ENCODE data around the gene IRX6. TPM values are rescaled to one million over a fixed set of nuclear protein-coding genes. Genes with fewer than 3 reads are reported as not detected.

IRX6 gene
- total RNA-seq, 1 donor from 2014 or later: 3.5 TPM

GRCh38 chr16:55338646-55339045 lies 14.6 kb downstream of the IRX6 start:
- DNase-seq (no peak), ATAC-seq (peak in 1 of 2 donors; percentile 34)
- Histone ChIP-seq H3K27me3 (ENCODE audit: low read depth) (peaks cover 8% of the 10 kb centered on the region), H3K36me3 (no peaks in the 10 kb centered on the region), H3K27ac (no peak overlapping the region), H3K4me3 (no peak overlapping the region), H3K9me3 (no peaks in the 10 kb centered on the region), H3K4me1 (no peaks in the 10 kb centered on the region)
- intact Hi-C loops (cut with DNase I): no loop called here
- no peak for TF ChIP-seq CTCF (IDR thresholded peaks at IDR 0.05)

GRCh38 chr16:55340445-55340844 lies 16.4 kb downstream of the IRX6 start:
- Histone ChIP-seq H3K4me3 (no peak overlapping the region), H3K9me3 (no peaks in the 10 kb centered on the region), H3K27me3 (ENCODE audit: low read depth) (peaks cover 8% of the 10 kb centered on the region), H3K36me3 (no peaks in the 10 kb centered on the region), H3K4me1 (no peaks in the 10 kb centered on the region), H3K27ac (no peak overlapping the region)
- intact Hi-C loops (cut with DNase I): no loop called here
- no peak for TF ChIP-seq CTCF (IDR thresholded peaks at IDR 0.05)
- no peak for ATAC-seq
- no peak for DNase-seq

- intact Hi-C loops (cut with DNase I): no loop called here
- TF ChIP-seq CTCF (IDR thresholded peaks at IDR 0.05): no peak
- no peak for ATAC-seq
Observed at GRCh38 chr16:55341681-55342080, 17.7 kb downstream of the IRX6 start.

GRCh38 chr16:55346475-55346874 lies 22.5 kb downstream of the IRX6 start:
- Histone ChIP-seq H3K36me3 (no peaks in the 10 kb centered on the region), H3K4me3 (no peak overlapping the region), H3K27me3 (ENCODE audit: low read depth) (peaks cover 8% of the 10 kb centered on the region), H3K27ac (no peak overlapping the region), H3K4me1 (no peaks in the 10 kb centered on the region), H3K9me3 (no peaks in the 10 kb centered on the region)
- TF ChIP-seq CTCF (IDR thresholded peaks at IDR 0.05): no peak
- intact Hi-C loops (cut with DNase I): no loop called here
- ATAC-seq (no peak), DNase-seq (no peak)

More at GRCh38 chr16:55341681-55342080, 17.7 kb downstream of the IRX6 start:
- Histone ChIP-seq H3K4me1 (no peaks in the 10 kb centered on the region), H3K27me3 (ENCODE audit: low read depth) (peaks cover 8% of the 10 kb centered on the region), H3K9me3 (no peaks in the 10 kb centered on the region), H3K36me3 (no peaks in the 10 kb centered on the region), H3K27ac (no peak overlapping the region), H3K4me3 (no peak overlapping the region)
- DNase-seq: no peak

- Histone ChIP-seq H3K27ac (no peak overlapping the region), H3K27me3 (ENCODE audit: low read depth) (no peaks in the 10 kb centered on the region), H3K4me3 (no peak overlapping the region), H3K4me1 (no peaks in the 10 kb centered on the region), H3K9me3 (no peaks in the 10 kb centered on the region), H3K36me3 (no peaks in the 10 kb centered on the region)
- no peak for TF ChIP-seq CTCF (IDR thresholded peaks at IDR 0.05)
- intact Hi-C loops (cut with DNase I): no loop called here
- no peak for DNase-seq
- ATAC-seq: no peak
Observed at GRCh38 chr16:55349867-55350266, 25.9 kb downstream of the IRX6 start.

- Histone ChIP-seq H3K27ac (no peak overlapping the region), H3K36me3 (no peaks in the 10 kb centered on the region), H3K27me3 (ENCODE audit: low read depth) (no peaks in the 10 kb centered on the region), H3K9me3 (no peaks in the 10 kb centered on the region), H3K4me1 (no peaks in the 10 kb centered on the region), H3K4me3 (no peak overlapping the region)
- no peak for ATAC-seq
- DNase-seq: no peak
- intact Hi-C loops (cut with DNase I): no loop called here
- TF ChIP-seq CTCF (IDR thresholded peaks at IDR 0.05): no peak
Observed at GRCh38 chr16:55350984-55351383, 27.0 kb downstream of the IRX6 start.

All from lower lobe of right lung (tissue), 2 donors.